ENCODE measurements around the gene CD46.

CD46 gene

DNA sequence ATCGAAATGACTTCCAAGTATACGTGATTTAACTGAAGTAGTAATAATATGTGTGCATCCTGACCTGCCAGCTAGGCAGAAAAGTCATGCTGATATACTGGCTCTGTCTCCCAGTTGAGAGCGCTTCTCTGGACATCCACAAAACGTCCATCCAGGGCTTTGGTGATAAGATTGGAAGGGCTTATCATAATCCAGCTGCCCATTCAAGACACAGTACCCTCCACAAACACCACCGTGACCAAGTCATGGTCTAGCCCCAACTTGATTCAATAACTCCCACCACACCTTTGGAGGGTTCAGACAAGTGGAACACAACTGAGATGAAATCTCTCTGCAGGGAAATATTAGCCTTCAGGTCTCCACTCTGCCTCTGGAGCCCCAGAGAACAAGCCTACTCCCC, 76.2 kb downstream of the CD46 start:
- no peak for DNase-seq (ENCODE audit: low read depth, low spot score)

DNA sequence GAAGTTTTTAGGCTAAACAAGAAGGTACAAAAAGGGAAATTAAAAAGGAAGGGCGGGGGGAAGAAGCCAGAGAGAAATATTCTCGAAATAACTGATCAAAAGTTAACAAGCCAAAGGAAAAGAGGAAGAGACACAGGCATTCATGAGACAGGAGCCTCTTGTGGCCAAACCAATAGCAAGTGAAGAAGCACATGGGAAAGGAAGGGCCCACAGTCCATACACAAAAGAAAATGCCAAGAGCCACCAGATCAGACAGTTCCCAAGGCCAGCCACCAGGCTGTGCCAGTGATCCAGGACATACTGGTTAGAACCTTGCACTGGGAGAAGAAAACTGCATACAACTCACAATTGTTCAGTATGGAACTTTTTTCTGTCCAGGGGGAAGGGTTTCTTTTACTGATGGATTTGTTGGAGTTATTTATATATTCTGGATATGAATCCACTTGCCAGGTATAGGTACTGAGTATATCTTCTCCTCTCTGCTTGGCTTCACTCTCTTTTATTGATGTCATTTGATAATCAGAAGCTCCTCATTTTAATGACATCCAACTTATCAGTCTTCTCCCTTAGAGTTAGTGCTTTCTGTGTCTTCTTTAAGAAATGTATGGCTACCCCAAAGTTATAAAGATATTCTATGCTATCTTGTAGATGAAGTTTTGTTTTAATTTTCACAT, 76.8 kb downstream of the CD46 start:
- no peak for DNase-seq (ENCODE audit: low read depth, low spot score)

DNA sequence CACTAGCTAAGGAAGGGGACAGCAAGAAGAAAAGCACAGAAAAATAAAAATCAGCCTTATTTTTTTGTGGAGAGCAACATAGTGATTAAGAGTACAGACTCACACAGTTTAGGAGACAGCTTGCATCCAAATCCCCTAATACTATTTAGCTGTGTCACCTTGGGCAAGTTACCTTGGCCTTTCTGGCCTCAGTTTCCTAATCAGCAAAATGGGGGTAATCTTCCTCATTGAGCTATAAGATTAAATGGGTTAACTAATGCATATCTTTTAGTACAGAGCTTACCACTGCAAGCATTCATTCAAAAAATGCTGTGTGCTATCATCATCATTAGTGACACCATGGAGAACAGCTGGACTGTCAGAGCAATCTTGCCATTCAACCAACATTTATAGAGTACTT, 77.7 kb downstream of the CD46 start:
- no peak for DNase-seq (ENCODE audit: low read depth, low spot score)

DNA sequence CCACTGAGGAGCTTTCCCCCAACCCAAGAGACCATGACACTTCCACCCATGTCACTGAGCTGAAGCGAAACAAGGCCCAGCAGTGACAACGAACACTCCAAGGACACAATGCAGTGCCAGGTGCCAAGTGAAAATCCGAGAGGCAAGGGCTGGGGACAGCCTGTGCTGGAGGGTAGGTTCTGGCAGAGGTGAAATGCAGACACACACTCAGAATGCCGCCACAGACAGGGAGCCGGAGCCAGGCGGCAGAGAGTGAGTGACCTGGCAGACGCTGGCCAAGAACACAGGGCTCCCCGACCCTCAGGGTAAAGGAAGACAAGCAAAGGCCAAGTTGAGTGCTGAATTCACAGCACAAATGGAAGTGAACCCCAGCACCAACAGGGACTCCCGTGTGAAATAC, 78.9 kb downstream of the CD46 start:
- no peak for DNase-seq (ENCODE audit: low read depth, low spot score)

DNA sequence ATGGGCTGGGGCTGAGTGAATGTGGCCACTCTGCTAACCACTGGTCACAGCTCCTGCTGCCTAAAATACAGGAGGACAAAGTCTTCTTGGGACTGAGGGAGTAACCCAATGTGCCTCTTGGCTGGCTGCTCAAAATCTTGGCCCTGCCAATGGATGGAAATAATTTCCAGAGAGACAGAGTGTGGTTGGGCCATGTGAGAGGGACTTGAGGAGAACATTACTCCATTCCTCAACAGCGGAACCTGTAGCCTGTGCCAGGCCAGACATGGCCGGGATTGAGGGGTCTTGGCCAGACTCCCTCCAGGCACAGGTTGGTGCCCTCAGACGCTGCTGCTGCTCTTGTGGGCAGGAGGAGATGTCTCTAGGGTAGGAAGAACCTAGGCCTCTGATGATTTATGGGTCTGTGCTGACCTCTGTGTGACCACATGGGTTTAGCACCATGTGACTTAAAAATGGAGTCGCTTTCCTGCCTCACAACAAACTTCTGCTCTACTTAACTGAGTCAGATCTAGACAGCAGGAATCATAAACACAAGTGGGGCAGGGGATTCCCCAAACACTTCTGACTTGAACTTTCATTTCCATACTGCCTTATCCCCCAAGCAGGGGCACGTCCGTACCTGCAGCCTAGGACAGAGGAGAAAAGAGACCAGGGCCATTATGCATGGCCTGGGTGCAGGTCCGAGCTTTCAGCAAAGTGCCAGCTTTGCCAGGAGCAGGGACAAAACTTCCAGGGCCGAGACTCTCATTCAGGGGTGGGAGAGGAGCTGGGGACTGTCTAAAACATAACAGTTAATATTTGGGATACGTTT, 79.9 kb downstream of the CD46 start:
- no peak for DNase-seq (ENCODE audit: low read depth, low spot score)

DNA sequence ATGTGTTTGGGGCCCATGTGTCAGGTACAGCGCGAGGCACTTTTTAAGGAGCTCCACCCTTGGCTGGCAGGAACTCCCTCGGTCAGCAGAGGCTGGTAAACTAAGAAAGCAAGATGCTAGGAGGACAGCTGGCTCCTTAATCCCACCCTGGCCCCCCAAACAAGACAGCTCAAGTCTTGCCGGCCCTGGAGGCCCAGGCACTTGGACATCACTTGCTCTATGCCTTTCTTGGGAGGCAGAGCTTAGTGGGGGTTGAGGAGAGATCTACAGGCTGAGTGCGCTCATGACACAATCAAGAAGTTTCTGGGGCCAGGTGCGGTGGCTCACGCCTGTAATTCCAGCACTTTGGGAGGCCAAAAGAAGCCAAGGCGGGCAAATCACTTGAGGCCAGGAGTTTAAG, 80.9 kb downstream of the CD46 start:
- DNase-seq (ENCODE audit: low read depth, low spot score): no peak

DNA sequence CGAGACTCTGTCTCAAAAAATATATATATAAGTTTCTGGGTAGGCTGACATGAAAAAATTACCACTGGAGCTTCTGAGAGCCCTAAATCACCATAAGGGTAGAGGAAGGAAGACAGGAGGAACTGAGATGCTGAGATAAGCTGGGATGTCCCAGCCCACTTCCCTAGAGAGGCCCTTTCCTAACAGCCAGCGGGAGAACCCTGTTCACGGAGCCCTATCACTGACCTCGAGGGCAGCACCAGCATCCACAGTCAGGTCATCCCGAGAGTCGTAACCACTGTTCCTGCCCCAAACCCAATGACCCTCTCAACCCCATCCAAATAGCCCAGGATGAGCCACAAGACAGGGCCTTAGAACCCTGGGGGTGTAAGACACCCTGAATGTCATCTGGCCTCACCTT, 81.5 kb downstream of the CD46 start:
- DNase-seq (ENCODE audit: low read depth, low spot score): no peak

DNA sequence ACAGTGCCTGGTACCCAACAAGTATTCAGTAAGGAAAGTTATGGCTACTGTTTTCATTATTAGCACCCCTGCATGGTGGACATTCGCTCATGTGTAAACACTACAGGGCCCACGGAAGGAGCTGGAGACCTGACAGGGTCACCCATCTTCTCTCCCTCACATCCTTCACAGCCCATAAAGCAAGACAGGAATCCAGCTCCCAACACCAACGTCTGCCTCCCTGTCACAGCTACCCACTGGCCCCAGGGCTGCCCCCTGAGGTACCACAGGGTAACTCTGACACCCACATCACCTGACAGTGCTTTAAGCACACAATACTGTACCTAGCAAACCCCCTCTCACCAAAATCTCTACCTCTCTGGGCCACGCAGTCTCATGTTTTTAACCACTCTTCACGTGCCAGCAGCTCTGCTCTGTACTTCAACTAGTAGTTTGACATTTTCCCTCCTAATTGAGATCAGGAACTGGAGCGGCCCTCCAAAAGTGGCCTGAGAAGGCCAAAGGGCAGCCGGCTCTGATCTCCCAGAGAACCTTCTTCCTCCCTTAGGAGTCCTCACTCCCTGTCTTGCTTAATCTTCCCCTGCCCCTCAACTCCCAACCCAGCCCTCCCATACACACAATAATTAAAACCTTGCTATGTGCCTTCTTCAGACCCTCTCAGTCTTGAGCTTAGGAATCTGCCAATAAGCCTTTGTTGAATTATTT, 82.3 kb downstream of the CD46 start:
- no peak for DNase-seq (ENCODE audit: low read depth, low spot score)

DNA sequence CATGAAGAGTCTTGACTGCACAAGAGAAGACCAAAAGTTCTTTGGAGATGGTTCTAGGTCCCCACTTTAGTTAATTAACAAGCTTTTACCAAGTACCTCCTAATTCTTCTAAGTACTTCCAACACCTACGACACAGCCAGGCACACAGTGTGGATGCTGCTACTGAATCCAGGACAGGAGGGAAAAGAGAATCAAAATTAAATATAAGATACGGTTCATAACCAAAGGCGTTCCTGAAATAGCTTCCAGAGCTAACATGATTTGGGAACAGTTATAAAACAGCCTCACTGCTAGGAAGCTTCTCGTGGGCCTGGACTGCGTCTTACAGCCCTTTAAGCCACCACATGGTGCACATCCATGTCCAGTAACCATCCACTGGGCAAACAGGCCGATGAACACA, 84.1 kb downstream of the CD46 start:
- no peak for DNase-seq (ENCODE audit: low read depth, low spot score)

DNA sequence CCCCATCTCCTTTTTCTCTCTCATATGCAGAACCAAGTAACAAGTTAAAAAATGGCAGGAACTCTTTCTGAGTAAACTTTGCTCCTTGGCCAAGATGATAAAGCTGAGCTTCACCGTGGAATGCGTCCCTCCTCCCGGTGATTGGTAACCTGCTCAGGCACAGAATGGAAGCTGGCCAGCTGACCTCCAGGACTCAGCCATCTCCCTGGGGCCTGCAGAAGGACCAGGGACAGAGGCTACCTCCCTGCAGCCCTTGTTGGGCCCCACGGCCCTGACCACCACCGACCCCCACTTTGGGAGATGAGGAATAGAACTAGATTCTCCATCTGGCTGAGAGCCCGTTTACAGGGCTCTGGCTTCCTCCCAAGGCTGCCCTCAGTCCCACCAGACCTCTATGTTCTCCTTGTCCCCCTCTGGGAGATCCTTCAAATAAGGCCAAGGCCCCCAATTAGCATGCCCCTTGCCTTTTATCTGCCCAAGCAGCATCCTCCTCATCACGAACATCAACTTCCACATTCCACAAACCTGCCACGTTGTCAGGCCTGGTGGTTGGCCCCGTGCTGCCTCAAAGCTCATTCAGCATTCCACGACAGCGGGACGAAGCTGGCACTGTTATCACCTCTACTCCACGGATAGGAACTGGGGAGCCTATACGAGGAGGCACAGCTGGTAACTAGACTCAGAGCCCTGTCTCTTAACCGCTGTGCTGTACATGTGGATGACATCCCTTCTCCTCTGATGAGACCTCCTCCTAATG, 84.9 kb downstream of the CD46 start:
- DNase-seq (ENCODE audit: low read depth, low spot score): no peak

DNA sequence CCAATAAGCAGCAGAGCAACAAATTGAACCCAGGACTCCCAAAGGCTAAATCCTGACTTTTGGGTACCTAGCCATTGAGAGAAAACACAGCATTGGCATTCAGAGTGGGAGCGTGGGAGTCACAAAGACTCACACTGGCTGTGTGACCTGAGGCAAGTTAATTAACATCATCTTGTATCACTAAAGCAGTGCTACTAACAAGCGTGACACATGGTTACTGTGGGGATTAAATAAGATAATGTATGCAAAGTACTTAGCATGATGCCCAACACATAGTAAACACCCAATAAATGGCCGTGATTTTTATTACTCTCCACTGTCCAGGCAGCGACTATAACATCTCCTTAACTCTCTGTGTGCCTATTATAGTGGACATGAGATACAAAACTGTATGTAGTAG, 85.8 kb downstream of the CD46 start:
- DNase-seq (ENCODE audit: low read depth, low spot score): no peak

DNA sequence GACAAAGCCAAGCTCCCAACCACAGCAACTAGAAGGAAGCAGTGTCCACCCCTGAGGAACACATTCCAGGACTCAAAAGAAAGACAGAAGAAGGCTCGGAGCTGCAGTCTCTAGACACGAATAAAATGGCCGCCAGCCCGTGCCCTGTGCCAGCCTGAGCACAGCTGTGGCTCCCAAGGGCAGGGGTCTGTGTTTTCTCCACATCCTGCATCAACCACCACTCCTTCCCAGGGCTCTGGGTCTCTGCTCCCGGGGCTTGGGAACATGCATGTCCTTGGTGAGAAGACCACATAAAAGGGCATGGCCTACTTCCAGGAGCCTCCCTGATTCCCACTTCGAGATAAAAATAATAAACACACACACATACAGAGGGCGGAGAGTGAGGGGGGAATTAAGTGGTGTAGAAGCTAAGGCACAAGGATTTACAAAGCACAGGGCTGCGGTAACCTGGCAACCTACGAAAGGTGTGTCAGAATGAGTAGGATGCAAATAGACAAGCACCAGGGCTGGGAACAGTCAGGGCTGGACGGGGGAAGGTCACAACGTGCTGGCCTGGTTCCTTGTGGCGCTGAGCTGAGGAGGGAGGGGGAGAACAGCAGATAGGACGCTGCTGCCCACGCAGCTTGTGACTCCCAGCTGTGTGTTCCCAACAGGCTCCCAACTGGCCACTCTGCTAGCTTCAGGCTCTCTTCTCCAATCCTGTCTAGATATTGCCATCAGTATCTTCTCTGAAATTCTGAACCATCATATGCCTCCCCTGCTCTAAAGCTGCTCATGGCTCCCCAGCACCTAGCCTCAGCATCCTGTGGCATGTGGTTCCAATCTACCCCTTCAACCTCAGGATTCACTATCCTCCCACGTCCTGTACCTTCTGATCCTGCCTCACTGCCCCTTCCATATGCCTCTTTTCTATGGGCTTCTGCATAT, 86.6 kb downstream of the CD46 start:
- DNase-seq (ENCODE audit: low read depth, low spot score): no peak

DNA sequence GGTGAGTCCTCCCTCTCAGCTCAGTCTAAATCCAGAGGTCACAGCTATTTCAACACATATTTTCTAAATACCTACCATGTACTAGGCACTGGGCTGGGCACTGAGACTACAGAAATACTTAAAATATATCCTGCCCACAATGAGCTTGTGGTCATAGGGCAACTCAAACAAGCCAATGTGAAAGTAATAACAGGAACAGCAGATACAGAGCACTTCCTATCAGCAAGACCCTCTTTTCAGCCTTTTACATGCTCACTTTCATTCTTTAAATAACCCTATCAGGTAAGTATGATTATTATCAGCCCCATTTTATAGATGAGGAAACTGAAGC, 87.2 kb downstream of the CD46 start:
- no peak for DNase-seq (ENCODE audit: low read depth, low spot score)

DNA sequence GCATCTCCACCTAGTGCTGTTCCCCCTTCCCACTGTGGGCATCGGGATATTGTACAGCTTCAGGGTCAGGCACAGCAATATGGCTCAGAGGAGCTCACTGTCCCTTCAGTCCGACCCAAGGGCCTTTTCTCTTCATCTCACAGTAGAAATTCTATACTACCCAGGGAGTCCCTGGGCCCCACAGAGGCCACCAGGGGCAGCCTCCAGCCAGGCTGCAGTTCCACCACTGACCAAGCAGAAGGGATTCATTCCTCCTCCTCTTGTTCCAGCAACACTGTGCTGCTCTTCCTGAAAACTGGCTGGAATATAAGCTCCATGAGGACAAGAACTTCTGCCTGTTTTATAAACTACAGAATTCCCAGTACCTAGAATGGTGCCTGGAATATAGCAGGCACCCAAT, 88.5 kb downstream of the CD46 start:
- no peak for DNase-seq (ENCODE audit: low read depth, low spot score)

DNA sequence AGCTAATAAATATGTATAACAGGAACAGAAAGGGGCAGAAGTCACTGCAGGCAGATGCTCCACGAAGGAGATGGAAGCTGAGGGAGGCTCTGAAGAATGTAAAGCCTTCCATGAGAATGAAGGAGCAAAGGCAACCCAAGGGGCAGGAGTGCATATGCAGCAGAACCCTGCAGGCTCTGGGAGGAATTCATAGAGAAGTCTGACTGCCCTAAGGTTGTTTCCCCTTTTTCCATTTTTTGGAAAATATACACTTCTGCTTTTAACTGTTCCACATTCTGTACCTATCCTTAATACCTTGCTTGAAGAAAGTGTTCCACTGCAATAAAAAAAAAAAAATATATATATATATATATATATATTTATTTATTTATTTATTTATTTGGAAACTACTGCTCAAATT, 89.4 kb downstream of the CD46 start:
- DNase-seq (ENCODE audit: low read depth, low spot score): no peak

DNA sequence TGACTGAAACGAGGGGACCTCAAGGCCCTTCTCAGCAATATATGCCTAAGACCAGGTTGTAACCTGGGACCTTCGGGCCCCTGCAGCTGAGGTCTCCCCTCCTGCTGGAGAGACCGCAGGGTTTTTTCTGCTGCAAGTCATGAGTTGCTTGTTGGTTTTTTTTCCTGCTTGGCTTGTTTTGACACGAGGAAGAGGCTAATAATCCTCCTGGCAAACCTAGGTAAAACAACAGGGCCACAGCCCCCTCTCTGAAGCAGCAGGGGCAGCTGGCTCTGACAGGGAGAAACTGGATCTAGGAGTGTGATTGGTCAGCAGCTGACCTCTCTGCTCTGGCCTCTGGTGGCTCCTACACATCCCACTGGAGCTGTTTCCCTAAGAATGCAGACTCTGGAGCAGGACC, 90.0 kb downstream of the CD46 start:
- no peak for DNase-seq (ENCODE audit: low read depth, low spot score)

DNA sequence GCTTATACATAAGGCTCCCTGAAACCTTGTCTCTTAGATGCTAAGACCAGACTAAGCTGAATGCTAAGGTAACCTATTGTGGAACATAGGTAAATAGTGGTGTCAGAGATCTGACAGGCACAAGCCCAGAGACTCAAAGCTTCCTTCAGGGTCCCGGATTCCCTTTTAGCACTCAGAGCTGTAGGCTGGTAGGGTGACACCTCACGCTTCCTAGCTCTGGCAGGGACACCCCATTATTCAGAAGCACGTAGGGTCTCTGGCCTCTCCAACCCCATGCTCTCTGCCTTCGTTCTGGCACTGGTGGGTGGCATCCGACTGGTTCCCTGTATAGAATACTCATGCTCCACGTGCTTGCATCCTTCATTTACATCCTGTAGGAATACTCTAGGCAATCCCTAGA, 90.7 kb downstream of the CD46 start:
- DNase-seq (ENCODE audit: low read depth, low spot score): no peak

DNA sequence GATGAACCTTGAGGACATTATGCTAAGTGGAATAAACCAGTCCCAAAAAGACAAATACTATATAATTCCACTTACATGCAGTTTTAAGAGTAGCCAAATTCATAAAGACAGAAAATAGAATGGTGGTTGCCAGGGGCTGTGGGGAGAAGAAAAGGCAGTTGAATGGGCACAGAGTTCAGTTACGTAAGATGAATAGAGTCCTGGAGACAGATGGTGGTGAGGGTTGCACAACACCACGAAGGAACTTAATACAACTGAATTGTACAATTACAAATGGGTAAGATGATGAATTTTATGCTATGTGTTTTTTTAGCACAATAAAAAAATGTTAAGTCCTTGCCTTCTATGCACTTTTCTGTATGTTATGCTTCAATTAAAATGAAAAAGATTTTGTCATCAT, 92.5 kb downstream of the CD46 start:
- DNase-seq (ENCODE audit: low read depth, low spot score): no peak
